PC-3 (cell line): ENCODE measurements around the gene FOS. TPM values are rescaled to one million over a fixed set of nuclear protein-coding genes. Genes with fewer than 3 reads are reported as not detected.

ENCODE experiments used
- ATAC-seq: fragments of 200-7000 bp; cut with Tn5 transposase; 2 replicates; pipeline ENCODE4 v1.9.1; 2020; ENCODE audit warnings: mild to moderate bottlenecking, moderate library complexity
- BruUV-seq: library from RNA; stranded (reverse); fragments of 400-500 nt; replicated peaks from 2 replicates; lab custom pipeline; 2021; lab: Mats Ljungman, UMichigan
- CTCF ChIA-PET: fragments of 300-600 bp; sonication (Branson Sonifier 250); formaldehyde crosslinking; loops from one replicate; lab custom pipeline; 2022; ENCODE audit warnings: antibody characterized with exemption; lab: Charles Lee
- POLR2A ChIA-PET: fragments of 300-600 bp; sonication (Branson Sonifier 250); formaldehyde crosslinking; loops from one replicate; lab custom pipeline; 2022; ENCODE audit warnings: antibody characterized with exemption; ENCODE audit not compliant: unreplicated experiment; lab: Charles Lee
- DNase-seq: peaks from one replicate; pipeline ENCODE4 v3.0.0-alpha.2; 2015
- H2AFZ ChIP-seq: fragments of 300-600 bp; sonication (generic); 2 replicates; pipeline ENCODE4 v1.6.0; 2016; ENCODE audit warnings: antibody characterized with exemption, low read length
- H3F3A ChIP-seq: fragments of 300-600 bp; sonication (generic); one replicate; pipeline ENCODE4 v1.6.0; 2017; ENCODE audit warnings: antibody characterized with exemption, low read length, control low read depth, mild to moderate bottlenecking; ENCODE audit not compliant: unreplicated experiment
- H3K27ac ChIP-seq: fragments of 300-600 bp; sonication (generic); 2 replicates; pipeline ENCODE4 v1.5.1; 2016; ENCODE audit warnings: mild to moderate bottlenecking, low read length
- H3K27me3 ChIP-seq: fragments of 300-600 bp; sonication (generic); 2 replicates; pipeline ENCODE4 v1.6.1; 2016; ENCODE audit warnings: low read length, mixed read lengths
- H3K36me3 ChIP-seq: fragments of 300-600 bp; sonication (generic); 2 replicates; pipeline ENCODE4 v1.6.1; 2016; ENCODE audit warnings: low read depth, mixed run types, low read length, mixed read lengths
- H3K4me1 ChIP-seq: fragments of 300-600 bp; sonication (generic); 2 replicates; pipeline ENCODE4 v1.5.1; 2016; ENCODE audit warnings: low read length; ENCODE audit not compliant: insufficient read depth
- H3K4me2 ChIP-seq: fragments of 300-600 bp; sonication (generic); 2 replicates; pipeline ENCODE4 v1.6.0; 2016; ENCODE audit warnings: low read length
- H3K4me3 ChIP-seq: fragments of 300-600 bp; sonication (generic); 2 replicates; pipeline ENCODE4 v1.5.1; 2016; ENCODE audit warnings: mild to moderate bottlenecking, low read length, mixed read lengths
- H3K79me2 ChIP-seq: fragments of 300-600 bp; sonication (generic); 2 replicates; pipeline ENCODE4 v1.6.1; 2017; ENCODE audit warnings: low read length, mixed read lengths
- H3K9ac ChIP-seq: fragments of 300-600 bp; sonication (generic); 2 replicates; pipeline ENCODE4 v1.6.0; 2016; ENCODE audit warnings: mild to moderate bottlenecking, low read length
- H3K9me2 ChIP-seq: fragments of 300-600 bp; sonication (generic); replicated peaks from 2 replicates; pipeline ENCODE4 v1.6.1; 2016; ENCODE audit warnings: mixed run types, low read length, mixed read lengths
- H3K9me3 ChIP-seq: fragments of 300-600 bp; sonication (generic); 2 replicates; pipeline ENCODE4 v1.6.1; 2016; ENCODE audit warnings: low read length, mixed read lengths
- H4K20me1 ChIP-seq: fragments of 300-600 bp; sonication (generic); 2 replicates; pipeline ENCODE4 v1.6.1; 2016; ENCODE audit warnings: low read length, mixed read lengths
- CTCF ChIP-seq: fragments of 300-600 bp; sonication (generic); conservative IDR thresholded peaks from 2 replicates; pipeline ENCODE4 v1.5.1; 2017; ENCODE audit warnings: antibody characterized with exemption, low read depth, mild to moderate bottlenecking, low read length
- EZH2 ChIP-seq: fragments of 300-600 bp; sonication (generic); IDR thresholded peaks from one replicate; pipeline ENCODE4 v1.6.1; 2017; ENCODE audit warnings: antibody characterized with exemption, mild to moderate bottlenecking, low read length; ENCODE audit not compliant: unreplicated experiment
- EZH2phosphoT487 ChIP-seq: fragments of 300-600 bp; sonication (generic); IDR thresholded peaks from 2 replicates; pipeline ENCODE4 v1.6.1; 2018; ENCODE audit warnings: mild to moderate bottlenecking, antibody characterized with exemption, low read length, borderline replicate concordance
- intact Hi-C: fragments of 100-400 bp; cut with micrococcal nuclease; formaldehyde crosslinking; loops from 2 replicates; pipeline ENCODE4 v1.9.0; 2023
- total RNA-seq: library from RNA; depleted of rRNA; stranded (reverse); fragments of >200 nt; gene quantifications from 2 replicates; pipeline ENCODE4 v1.2.3, GENCODE V29; 2014

FOS gene
- total RNA-seq, 1 experiment from 2014 or later: 99.2 TPM

GRCh38 chr14:75318353-75318752 is 39.7 kb downstream of the FOS start:
- intact Hi-C loops: no loop called here
- POLR2A ChIA-PET: no interaction called here

GRCh38 chr14:75319021-75319420 is 40.4 kb downstream of the FOS start:
- H4K20me1 ChIP-seq: no peaks in the 10 kb centered on the region
- H3K9me3 ChIP-seq: no peaks in the 10 kb centered on the region
- CTCF ChIA-PET: no interaction called here
- intact Hi-C loops: no loop called here
- H2AFZ ChIP-seq: no peak overlapping the region
- no peaks in the 10 kb centered on the region for H3K9me2 ChIP-seq
- peaks cover 15% of the 10 kb centered on the region for H3K4me1 ChIP-seq
- H3K4me3 ChIP-seq: no peak overlapping the region
- no peaks in the 10 kb centered on the region for H3K36me3 ChIP-seq
- H3K79me2 ChIP-seq: no peaks in the 10 kb centered on the region
- BruUV-seq: no TSS peak
- POLR2A ChIA-PET: no interaction called here
- no peak for DNase-seq
- H3K9ac ChIP-seq: no peak overlapping the region
- no peak overlapping the region for H3K4me2 ChIP-seq
- no peaks in the 10 kb centered on the region for H3F3A ChIP-seq
- no peak for ATAC-seq
- TF ChIP-seq CTCF: no peak
- no peak for TF ChIP-seq EZH2
- TF ChIP-seq EZH2phosphoT487: no peak
- H3K27me3 ChIP-seq: no peaks in the 10 kb centered on the region
- no peak overlapping the region for H3K27ac ChIP-seq

More at GRCh38 chr14:75318353-75318752, 39.7 kb downstream of the FOS start:
- CTCF ChIA-PET: no interaction called here
- H3K79me2 ChIP-seq: no peaks in the 10 kb centered on the region
- H3K27ac ChIP-seq: no peak overlapping the region
- H3K27me3 ChIP-seq: no peaks in the 10 kb centered on the region
- no peak overlapping the region for H3K9ac ChIP-seq
- no peaks in the 10 kb centered on the region for H3K9me2 ChIP-seq
- no peaks in the 10 kb centered on the region for H4K20me1 ChIP-seq
- BruUV-seq: no TSS peak
- no peaks in the 10 kb centered on the region for H3F3A ChIP-seq
- H3K9me3 ChIP-seq: no peaks in the 10 kb centered on the region
- H3K4me2 ChIP-seq: no peak overlapping the region
- peaks cover 15% of the 10 kb centered on the region for H3K4me1 ChIP-seq
- DNase-seq: no peak
- no peak overlapping the region for H3K4me3 ChIP-seq
- ATAC-seq: no peak
- H3K36me3 ChIP-seq: no peaks in the 10 kb centered on the region
- TF ChIP-seq EZH2: no peak
- no peak for TF ChIP-seq CTCF
- TF ChIP-seq EZH2phosphoT487: no peak
- no peak overlapping the region for H2AFZ ChIP-seq

GRCh38 chr14:75320196-75320595 is 41.6 kb downstream of the FOS start:
- Histone ChIP-seq H3K79me2 (no peaks in the 10 kb centered on the region), H3K4me1 (peaks cover 7% of the 10 kb centered on the region), H3F3A (no peaks in the 10 kb centered on the region), H3K9ac (no peak overlapping the region), H3K9me3 (no peaks in the 10 kb centered on the region), H3K9me2 (no peaks in the 10 kb centered on the region), H3K36me3 (no peaks in the 10 kb centered on the region), H3K27me3 (peaks cover 4% of the 10 kb centered on the region), H3K4me2 (no peak overlapping the region), H3K4me3 (no peak overlapping the region), H4K20me1 (no peaks in the 10 kb centered on the region), H2AFZ (no peak overlapping the region), H3K27ac (no peak overlapping the region)
- CTCF ChIA-PET: no interaction called here
- POLR2A ChIA-PET: no interaction called here
- no peak for ATAC-seq
- no peak for TF ChIP-seq EZH2
- no peak for TF ChIP-seq CTCF
- no peak for TF ChIP-seq EZH2phosphoT487
- intact Hi-C loops: no loop called here
- no TSS peak for BruUV-seq
- no peak for DNase-seq
